ENCODE results near the gene GPR137B. TPM values are rescaled to one million over a fixed set of nuclear protein-coding genes. Genes with fewer than 3 reads are reported as not detected.

Gene GPR137B
- total and polyA plus RNA-seq, 2 of the 4 experiments (the other 2 are of a cell fraction) = 4.5 to 12.3 TPM

GRCh38 chr1:236200925-236201324, 58.6 kb downstream of the GPR137B start:
- Histone ChIP-seq H3K4me3 (ENCODE audit: insufficient read depth, low read depth, low read length) (no peak overlapping the region), H3K79me1 (ENCODE audit: low read depth in 1 of 2, low read length in 2 of 2) (no peaks in the 10 kb centered on the region; a peak in 1 of 4 replicates), H3K36me3 (ENCODE audit: control insufficient read depth, insufficient read depth, low read length) (peaks cover 3% of the 10 kb centered on the region; the same call in 1 of the 2 replicates), H3K9me1 (ENCODE audit: insufficient read depth, low read length) (no peaks in the 10 kb centered on the region), H3K18ac (ENCODE audit: low read depth, low read length) (no peak overlapping the region), H3K9me3 (ENCODE audit: control insufficient read depth, insufficient read depth, low read length) (peaks cover 2% of the 10 kb centered on the region; the same call in 1 of the 2 replicates), H2BK120ac (ENCODE audit: low read depth, low read length) (no peak overlapping the region), H3K56ac (ENCODE audit: extremely low read depth, insufficient read depth, low read length) (no peak overlapping the region), H3K23ac (ENCODE audit: low read depth, low read length) (no peak overlapping the region), H4K5ac (ENCODE audit: low read depth, low read length) (no peak overlapping the region), H3K9ac (ENCODE audit: low read depth, low read length) (no peak overlapping the region), H4K91ac (ENCODE audit: insufficient read depth, low read depth, low read length) (no peak overlapping the region), H3K4me1 (ENCODE audit: control insufficient read depth, insufficient read depth, low read length) (no peaks in the 10 kb centered on the region), H2BK15ac (ENCODE audit: low read depth, low read length) (no peak overlapping the region), H3K4me2 (ENCODE audit: low read depth, low read length) (no peak overlapping the region), H3K4ac (ENCODE audit: low read depth, low read length) (no peak overlapping the region), H2BK20ac (ENCODE audit: low read depth, low read length) (no peak overlapping the region), H3K27me3 (ENCODE audit: control insufficient read depth, insufficient read depth, low read length) (no peaks in the 10 kb centered on the region), H3K14ac (replicated peaks; ENCODE audit: low read depth, low read length) (no peak overlapping the region), H2BK5ac (ENCODE audit: low read depth, low read length, poor library complexity, severe bottlenecking) (no peak overlapping the region), H3K27ac (ENCODE audit: insufficient read depth, low read length) (no peak overlapping the region), H2AFZ (replicated peaks; ENCODE audit: low read length, poor library complexity) (no peak overlapping the region), H2AK5ac (ENCODE audit: low read depth, low read length) (no peak overlapping the region), H4K8ac (ENCODE audit: low read depth in 2 of 2, low read length in 2 of 2) (no peak overlapping the region), H2AK9ac (replicated peaks; ENCODE audit: low read depth, low read length, poor library complexity) (no peak overlapping the region), H4K20me1 (ENCODE audit: insufficient read depth, low read length) (no peaks in the 10 kb centered on the region)
- ATAC-seq (ENCODE audit: low read depth) (no peak), DNase-seq (no peak)
- TF ChIP-seq ELK1 (IDR thresholded peaks at IDR 0.05; ENCODE audit: borderline replicate concordance, low read depth, low read length) (no peak), CEBPB (IDR thresholded peaks at IDR 0.05; ENCODE audit: low read depth, low read length) (no peak), RAD21 (IDR thresholded peaks at IDR 0.05; ENCODE audit: low read length) (no peak), RCOR1 (IDR thresholded peaks at IDR 0.05; ENCODE audit: insufficient replicate concordance, low read length) (no peak), CTCF (conservative IDR thresholded peaks at IDR 0.05; ENCODE audit: low read depth, low read length) (no peak), RFX5 (IDR thresholded peaks at IDR 0.05; ENCODE audit: low read depth, low read length) (no peak), MAFK (IDR thresholded peaks at IDR 0.05; ENCODE audit: low read depth, low read length) (no peak), BHLHE40 (IDR thresholded peaks at IDR 0.05; ENCODE audit: low read depth, low read length) (no peak), SMC3 (IDR thresholded peaks at IDR 0.05; ENCODE audit: low read depth, low read length) (no peak), MXI1 (IDR thresholded peaks at IDR 0.05; ENCODE audit: borderline replicate concordance, low read depth, low read length) (no peak)
- ChIA-PET POLR2A (ENCODE audit: unreplicated experiment) (no interaction called here), CTCF (no interaction called here)
- dilution Hi-C loops (cut with HindIII; ENCODE audit: low sequenced_read_pairs, unreplicated experiment) (no loop called here), intact Hi-C loops (cut with micrococcal nuclease) (no loop called here), in situ Hi-C loops (cut with MboI; ENCODE audit: low sequenced_read_pairs) (no loop called here)
- BruUV-seq (replicated peaks) = no TSS peak
